ENCODE results near the gene CEP97.

The CEP97 gene

DNA sequence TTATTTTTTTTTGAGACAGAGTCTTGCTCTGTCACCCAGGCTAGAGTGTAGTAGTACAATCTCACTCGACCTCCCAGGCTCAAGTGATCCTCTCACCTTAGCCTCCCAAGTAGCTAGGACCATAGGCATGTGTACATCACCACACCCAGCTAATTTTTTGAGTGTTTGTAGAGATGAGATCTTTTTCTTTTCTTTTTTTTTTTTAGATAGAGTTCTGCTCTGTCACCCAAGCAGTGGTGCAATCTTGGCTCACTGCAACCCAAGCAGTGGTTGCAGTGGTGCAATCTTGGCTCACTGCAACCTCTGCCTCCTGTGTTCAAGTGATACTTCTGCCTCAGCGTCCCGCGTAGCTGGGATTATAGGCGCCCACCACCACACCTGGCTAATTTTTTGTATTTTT is 5.2 kb downstream of the CEP97 start:
- H3K4me3 ChIP-seq (ENCODE audit: low read length), result no peak overlapping the region

GRCh38 chr3:101730839-101731238 is 6.4 kb downstream of the CEP97 start:
- H3K27ac ChIP-seq (ENCODE audit: low read length), result no peak overlapping the region
- H3K4me2 ChIP-seq (ENCODE audit: low read depth, low read length), result no peak overlapping the region
- peaks cover 32% of the 10 kb centered on the region for H3K36me3 ChIP-seq (replicated peaks; ENCODE audit: insufficient read depth, low read length)
- H3K27me3 ChIP-seq (replicated peaks; ENCODE audit: insufficient read depth, low read length), result no peaks in the 10 kb centered on the region
- TF ChIP-seq EZH2 (optimal IDR thresholded peaks at IDR 0.05; ENCODE audit: low read depth, low read length), result no peak
- no peak for TF ChIP-seq EZH2phosphoT487 (IDR thresholded peaks at IDR 0.05; ENCODE audit: low read length)
- no peak for TF ChIP-seq CTCF (IDR thresholded peaks at IDR 0.05; ENCODE audit: low read length)
- H3K9ac ChIP-seq (ENCODE audit: low read length), result no peak overlapping the region
- H3K9me3 ChIP-seq (replicated peaks; ENCODE audit: insufficient read depth, low read length), result no peaks in the 10 kb centered on the region
- H2AFZ ChIP-seq (ENCODE audit: low read length), result no peak overlapping the region
- no peak for DNase-seq
- no peak overlapping the region for H3K4me3 ChIP-seq (ENCODE audit: low read length)
- no peaks in the 10 kb centered on the region for H3K9me2 ChIP-seq (replicated peaks; ENCODE audit: insufficient read depth, low read length)
- H3K4me1 ChIP-seq (ENCODE audit: low read length), result peaks cover 6% of the 10 kb centered on the region; the same call in 1 of the 2 replicates
- no peaks in the 10 kb centered on the region for H3F3A ChIP-seq (ENCODE audit: insufficient read depth, low read length)
- H4K20me1 ChIP-seq (ENCODE audit: insufficient read depth, low read length), result no peaks in the 10 kb centered on the region; the same call in 1 of the 2 replicates
- H3K79me2 ChIP-seq (ENCODE audit: low read length), result peaks cover 43% of the 10 kb centered on the region

More for the DNA sequence above, 5.2 kb downstream of the CEP97 start:
- Histone ChIP-seq H3K27ac (ENCODE audit: low read length) (no peak overlapping the region), H3K27me3 (replicated peaks; ENCODE audit: insufficient read depth, low read length) (no peaks in the 10 kb centered on the region), H3K9me2 (replicated peaks; ENCODE audit: insufficient read depth, low read length) (no peaks in the 10 kb centered on the region), H3K79me2 (ENCODE audit: low read length) (peaks cover 50% of the 10 kb centered on the region), H3K9me3 (replicated peaks; ENCODE audit: insufficient read depth, low read length) (no peaks in the 10 kb centered on the region), H3K36me3 (replicated peaks; ENCODE audit: insufficient read depth, low read length) (peaks cover 25% of the 10 kb centered on the region), H4K20me1 (ENCODE audit: insufficient read depth, low read length) (no peaks in the 10 kb centered on the region; the same call in 1 of the 2 replicates), H3K4me1 (ENCODE audit: low read length) (peaks cover 6% of the 10 kb centered on the region; the same call in 1 of the 2 replicates), H3F3A (ENCODE audit: insufficient read depth, low read length) (no peaks in the 10 kb centered on the region), H2AFZ (ENCODE audit: low read length) (no peak overlapping the region), H3K4me2 (ENCODE audit: low read depth, low read length) (no peak overlapping the region), H3K9ac (ENCODE audit: low read length) (no peak overlapping the region)
- TF ChIP-seq EZH2phosphoT487 (IDR thresholded peaks at IDR 0.05; ENCODE audit: low read length), result no peak
- TF ChIP-seq CTCF (IDR thresholded peaks at IDR 0.05; ENCODE audit: low read length), result no peak
- no peak for TF ChIP-seq EZH2 (optimal IDR thresholded peaks at IDR 0.05; ENCODE audit: low read depth, low read length)
- DNase-seq, result no peak

GRCh38 chr3:101732240-101732641 is 7.8 kb downstream of the CEP97 start:
- TF ChIP-seq EZH2phosphoT487 (IDR thresholded peaks at IDR 0.05; ENCODE audit: low read length), result no peak
- no peak for TF ChIP-seq EZH2 (optimal IDR thresholded peaks at IDR 0.05; ENCODE audit: low read depth, low read length)
- TF ChIP-seq CTCF (IDR thresholded peaks at IDR 0.05; ENCODE audit: low read length), result no peak
- H3K36me3 ChIP-seq (replicated peaks; ENCODE audit: insufficient read depth, low read length), result peaks cover 36% of the 10 kb centered on the region
- H3K9me2 ChIP-seq (replicated peaks; ENCODE audit: insufficient read depth, low read length), result no peaks in the 10 kb centered on the region
- no peaks in the 10 kb centered on the region for H3F3A ChIP-seq (ENCODE audit: insufficient read depth, low read length)
- H3K79me2 ChIP-seq (ENCODE audit: low read length), result peaks cover 29% of the 10 kb centered on the region
- H2AFZ ChIP-seq (ENCODE audit: low read length), result no peak overlapping the region
- H3K4me2 ChIP-seq (ENCODE audit: low read depth, low read length), result no peak overlapping the region
- no peaks in the 10 kb centered on the region for H3K27me3 ChIP-seq (replicated peaks; ENCODE audit: insufficient read depth, low read length)
- H3K27ac ChIP-seq (ENCODE audit: low read length), result no peak overlapping the region
- H3K9ac ChIP-seq (ENCODE audit: low read length), result no peak overlapping the region
- DNase-seq, result no peak
- no peaks in the 10 kb centered on the region; the same call in 1 of the 2 replicates for H4K20me1 ChIP-seq (ENCODE audit: insufficient read depth, low read length)
- no peak overlapping the region for H3K4me3 ChIP-seq (ENCODE audit: low read length)
- H3K4me1 ChIP-seq (ENCODE audit: low read length), result no peaks in the 10 kb centered on the region
- H3K9me3 ChIP-seq (replicated peaks; ENCODE audit: insufficient read depth, low read length), result no peaks in the 10 kb centered on the region
